Endothelial cell of umbilical vein (primary cell): ENCODE results near the gene IBA57.

Experiments
- EZH2 ChIP-seq: IDR thresholded peaks from 2 replicates; pipeline ENCODE4 v1.6.1; 2012; ENCODE audit warnings: borderline replicate concordance, low read depth, mild to moderate bottlenecking, moderate library complexity, low read length, inconsistent platforms; ENCODE audit not compliant: severe bottlenecking
- FOS ChIP-seq: IDR thresholded peaks from 2 replicates; pipeline ENCODE4 v1.6.1; 2011; ENCODE audit warnings: mild to moderate bottlenecking, low read length, moderate library complexity, borderline replicate concordance; ENCODE audit not compliant: insufficient read depth
- POLR2A ChIP-seq: IDR thresholded peaks from 2 replicates; pipeline ENCODE4 v1.6.1; 2012; ENCODE audit warnings: low read depth, mild to moderate bottlenecking, control low read depth, low read length
- POLR2AphosphoS5 ChIP-seq: IDR thresholded peaks from 2 replicates; pipeline ENCODE4 v1.6.1; 2012; ENCODE audit warnings: low read depth, mild to moderate bottlenecking, control low read depth, low read length, moderate library complexity; ENCODE audit not compliant: insufficient read depth
- TF ChIP-seq, protein P1 (sequence below), 2 donors: IDR thresholded peaks; 1 replicate in 1 of 2; 2 replicates in 1 of 2; pipeline ENCODE4 v1.5.1; 2011; ENCODE audit warnings: low read length in 2 of 2, mild to moderate bottlenecking in 2 of 2, moderate library complexity in 2 of 2, control low read depth in 1 of 2, inconsistent platforms in 1 of 2, low read depth in 1 of 2; ENCODE audit not compliant: insufficient read depth in 1 of 2; ENCODE audit errors: extremely low read depth in 1 of 2

GRCh38 chr1:228152097-228152917 is 13.3 kb upstream of the IBA57 start:
- TF ChIP-seq POLR2A (no peak), POLR2AphosphoS5 (no peak), FOS (no peak), EZH2 (no peak)
- TF ChIP-seq, protein P1, sequence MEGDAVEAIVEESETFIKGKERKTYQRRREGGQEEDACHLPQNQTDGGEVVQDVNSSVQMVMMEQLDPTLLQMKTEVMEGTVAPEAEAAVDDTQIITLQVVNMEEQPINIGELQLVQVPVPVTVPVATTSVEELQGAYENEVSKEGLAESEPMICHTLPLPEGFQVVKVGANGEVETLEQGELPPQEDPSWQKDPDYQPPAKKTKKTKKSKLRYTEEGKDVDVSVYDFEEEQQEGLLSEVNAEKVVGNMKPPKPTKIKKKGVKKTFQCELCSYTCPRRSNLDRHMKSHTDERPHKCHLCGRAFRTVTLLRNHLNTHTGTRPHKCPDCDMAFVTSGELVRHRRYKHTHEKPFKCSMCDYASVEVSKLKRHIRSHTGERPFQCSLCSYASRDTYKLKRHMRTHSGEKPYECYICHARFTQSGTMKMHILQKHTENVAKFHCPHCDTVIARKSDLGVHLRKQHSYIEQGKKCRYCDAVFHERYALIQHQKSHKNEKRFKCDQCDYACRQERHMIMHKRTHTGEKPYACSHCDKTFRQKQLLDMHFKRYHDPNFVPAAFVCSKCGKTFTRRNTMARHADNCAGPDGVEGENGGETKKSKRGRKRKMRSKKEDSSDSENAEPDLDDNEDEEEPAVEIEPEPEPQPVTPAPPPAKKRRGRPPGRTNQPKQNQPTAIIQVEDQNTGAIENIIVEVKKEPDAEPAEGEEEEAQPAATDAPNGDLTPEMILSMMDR (IDR thresholded peaks at IDR 0.05; ENCODE audit: extremely low read depth in 1 of 2, insufficient read depth in 1 of 2, low read depth in 1 of 2, low read length in 2 of 2), result no peak
